HG03108 (cell line): ENCODE measurements around the gene CDV3.

Source experiments
- ATAC-seq: cut with Tn5 transposase; IDR thresholded peaks from one replicate; pipeline ENCODE4 v1.9.1; 2021; ENCODE audit warnings: moderate library complexity; ENCODE audit not compliant: unreplicated experiment

CDV3 gene

DNA sequence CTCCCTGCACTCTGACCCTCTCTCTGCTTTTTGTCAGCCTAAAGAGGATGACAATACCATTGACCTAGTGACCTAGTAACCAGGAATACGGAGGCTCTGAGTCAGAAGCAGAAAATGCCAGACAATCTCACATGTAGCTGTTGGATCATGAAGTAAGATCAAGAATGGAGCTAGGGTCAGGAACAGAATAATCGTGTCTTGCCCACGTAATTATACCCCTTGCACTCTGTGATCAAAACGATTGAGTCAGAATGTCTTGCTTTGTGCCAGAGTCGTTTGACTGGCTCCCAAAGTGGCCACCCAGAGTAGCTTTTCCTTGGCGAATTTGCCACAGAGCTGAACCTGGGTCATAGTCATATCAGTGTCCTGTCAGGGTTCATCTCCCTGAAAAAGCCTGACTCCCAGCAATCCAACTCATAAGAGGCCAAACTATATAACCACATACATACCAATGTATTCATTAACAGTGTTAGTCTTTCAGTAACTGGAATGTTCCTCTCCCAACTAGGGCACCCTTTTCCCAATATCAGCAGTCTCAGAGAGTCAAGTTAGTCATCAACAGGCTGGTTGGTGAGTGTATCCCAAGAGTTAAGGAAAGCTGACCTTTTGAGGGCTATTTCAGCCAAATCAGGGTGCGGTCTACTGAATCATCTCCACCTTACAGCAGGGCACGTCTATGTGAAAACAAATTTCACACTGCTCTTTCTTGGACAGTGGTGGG lies 5.0 kb upstream of the CDV3 start:
- ATAC-seq: no peak

- no peak for ATAC-seq
Observed at GRCh38 chr3:133570139-133570936, 3.1 kb upstream of the CDV3 start.

DNA sequence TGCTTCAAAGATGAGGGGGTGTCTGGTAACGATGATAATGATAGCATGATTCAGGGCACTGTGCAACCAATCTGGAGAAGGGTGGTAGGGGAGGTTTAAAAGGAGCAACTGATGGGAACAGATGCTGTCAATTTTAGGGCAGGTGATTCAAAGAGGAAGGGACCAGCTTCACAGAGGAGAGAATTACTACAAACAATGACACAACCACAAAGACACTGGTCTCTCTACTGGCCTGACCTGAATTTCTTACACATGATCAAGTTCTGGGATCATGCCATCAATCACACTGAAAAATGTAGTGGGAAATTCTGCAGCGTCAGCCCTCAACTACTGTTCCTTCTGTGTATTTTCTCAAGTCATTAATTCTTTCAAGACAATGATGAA lies 2.6 kb upstream of the CDV3 start:
- no peak for ATAC-seq

GRCh38 chr3:133572158-133573053 lies 1.1 kb upstream of the CDV3 start:
- ATAC-seq: peak; percentile 20

- peak; percentile 62 for ATAC-seq
Observed at GRCh38 chr3:133573054-133573628, 345 bp upstream of the CDV3 start.

GRCh38 chr3:133574260-133574881 lies 885 bp downstream of the CDV3 start:
- peak; percentile 32 for ATAC-seq

DNA sequence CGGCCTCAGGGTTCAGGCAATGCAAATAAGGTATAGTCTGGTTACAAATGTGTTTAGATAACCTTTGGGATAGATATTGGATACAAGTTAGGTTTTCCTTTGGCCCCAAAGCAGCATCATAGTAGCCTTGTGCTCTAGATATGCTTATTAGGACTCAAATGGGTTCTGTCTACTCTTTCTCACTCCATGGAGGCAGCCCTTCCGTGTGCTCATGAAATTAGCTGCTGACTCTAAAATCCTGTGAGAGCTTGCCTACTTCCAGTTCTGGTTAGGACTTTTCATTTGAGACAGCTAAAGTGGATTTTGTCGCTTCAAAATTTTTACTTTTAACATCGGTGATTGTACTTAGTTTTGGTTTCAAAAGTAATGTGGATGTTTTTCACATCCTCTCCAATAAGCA lies 1.6 kb downstream of the CDV3 start:
- no peak for ATAC-seq

- no peak for ATAC-seq
Observed at GRCh38 chr3:133576169-133576568, 2.7 kb downstream of the CDV3 start.

DNA sequence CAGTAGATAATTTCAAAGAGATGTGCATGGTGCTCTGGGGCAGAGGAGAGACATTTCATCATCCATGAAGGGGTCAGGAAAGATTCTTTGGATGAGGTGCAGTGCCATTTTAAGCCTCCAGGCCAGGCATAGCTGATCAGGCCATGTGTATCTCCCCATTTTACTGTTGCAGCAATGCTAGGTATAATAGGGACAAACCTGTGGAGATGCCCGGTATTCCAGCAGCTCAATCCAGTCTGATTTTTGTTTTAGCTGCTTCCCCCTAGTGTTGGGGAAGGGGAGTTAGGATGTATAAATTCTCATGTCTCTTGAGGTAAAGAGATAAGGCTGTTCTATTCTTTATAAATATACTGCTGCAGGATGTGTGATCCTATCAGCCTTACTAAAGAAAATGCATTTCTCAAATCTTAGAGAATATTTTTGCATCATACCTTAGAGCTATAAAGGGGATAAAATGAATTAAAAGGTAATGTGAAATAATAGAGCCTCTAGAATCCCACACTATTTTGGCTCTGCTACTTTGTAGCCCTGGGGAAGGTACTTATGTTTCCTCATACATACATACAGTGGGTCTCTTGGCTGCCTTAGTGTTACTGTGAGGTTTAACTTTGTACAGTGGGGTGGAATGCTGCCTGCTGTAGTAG lies 5.2 kb downstream of the CDV3 start:
- ATAC-seq: no peak

GRCh38 chr3:133583396-133583795 lies 9.9 kb downstream of the CDV3 start:
- no peak for ATAC-seq

- no peak for ATAC-seq
Observed at GRCh38 chr3:133588035-133588434, 14.5 kb downstream of the CDV3 start.

DNA sequence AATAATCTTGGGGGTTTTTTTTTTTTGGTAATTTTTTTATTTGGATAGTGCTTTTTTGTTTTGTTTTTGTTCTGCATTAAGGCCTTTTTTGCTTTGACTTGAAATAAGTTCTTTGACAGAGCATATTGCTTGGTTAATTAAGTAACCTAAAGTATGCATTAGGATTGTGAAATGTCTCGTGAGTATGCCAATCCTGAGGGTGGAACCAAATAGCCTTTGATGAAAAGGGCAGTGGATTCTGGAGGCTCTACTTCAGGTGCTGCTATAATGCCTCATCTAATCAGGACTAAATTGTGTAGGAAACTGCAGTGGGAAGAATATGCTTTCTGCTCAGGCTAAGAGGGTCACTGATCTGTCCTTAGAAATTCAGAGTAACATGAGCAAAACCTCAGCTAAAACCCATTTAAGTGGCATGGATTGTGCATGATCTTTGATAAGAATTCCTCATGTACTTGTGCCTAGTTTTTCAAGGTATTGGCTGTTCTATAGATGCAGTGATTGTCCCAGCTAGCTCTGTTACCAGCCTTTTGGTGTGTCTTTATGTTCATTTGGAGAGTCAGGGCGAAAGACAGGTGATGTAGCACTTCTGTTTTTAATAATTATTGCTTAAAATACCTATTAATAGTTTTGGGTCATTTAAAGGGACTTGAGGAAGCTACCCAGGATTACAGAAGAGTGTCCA lies 15.4 kb downstream of the CDV3 start:
- no peak for ATAC-seq

- ATAC-seq: no peak
Observed at GRCh38 chr3:133589503-133589902, 16.0 kb downstream of the CDV3 start.

DNA sequence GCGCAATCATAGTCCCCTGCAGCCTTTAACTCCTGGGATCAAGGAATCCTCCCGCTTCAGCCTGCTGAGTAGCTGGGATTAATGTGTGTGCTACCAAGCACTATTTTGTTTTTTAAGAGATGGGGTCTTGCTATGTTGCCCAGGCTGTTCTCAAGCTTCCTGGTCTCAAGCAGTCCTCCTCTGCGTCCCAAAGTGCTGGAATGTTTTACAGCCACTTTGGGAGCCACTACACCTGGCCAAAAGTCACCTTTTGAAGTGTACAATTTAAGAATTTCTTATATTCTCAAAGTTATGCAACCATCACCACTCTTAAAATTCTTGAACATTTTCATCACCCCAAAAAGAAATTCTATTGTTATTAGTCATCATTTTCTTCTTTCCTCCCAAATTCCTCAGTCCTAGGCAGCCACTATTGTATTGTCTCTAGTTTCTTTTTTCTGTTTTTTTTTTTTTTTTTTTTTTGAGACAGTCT lies 17.8 kb downstream of the CDV3 start:
- ATAC-seq: no peak

- no peak for ATAC-seq
Observed at GRCh38 chr3:133592843-133593242, 19.4 kb downstream of the CDV3 start.

DNA sequence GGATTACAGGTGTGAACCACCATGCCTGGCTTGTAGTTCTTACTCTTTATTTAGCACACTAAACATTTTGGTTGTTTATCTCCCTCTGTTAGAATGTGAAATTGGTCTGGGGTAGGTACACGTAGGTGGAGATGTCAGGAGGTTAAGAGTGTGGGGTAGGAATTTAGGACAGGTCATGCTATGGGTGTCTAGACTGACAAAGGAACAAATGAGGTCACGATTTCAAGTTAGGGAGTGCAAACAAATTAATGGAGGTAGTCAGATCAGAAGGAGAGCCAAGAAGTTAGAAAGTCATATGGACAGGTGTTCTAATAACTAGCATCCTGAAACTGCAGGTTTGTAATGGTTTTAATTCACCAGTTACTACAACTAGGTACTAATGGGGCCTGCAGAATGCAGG lies 19.8 kb downstream of the CDV3 start:
- no peak for ATAC-seq

- ATAC-seq: no peak
Observed at GRCh38 chr3:133595341-133595740, 21.9 kb downstream of the CDV3 start.

GRCh38 chr3:133598405-133598804 lies 24.9 kb downstream of the CDV3 start:
- no peak for ATAC-seq

- no peak for ATAC-seq
Observed at GRCh38 chr3:133599280-133599679, 25.8 kb downstream of the CDV3 start.
